ENCODE measurements around the gene TNFRSF6B. TPM values are rescaled to one million over a fixed set of nuclear protein-coding genes. Genes with fewer than 3 reads are reported as not detected.
A peak's percentile ranks its signal among the peaks of the same experiment; 100 is the strongest.

TNFRSF6B gene
- total and polyA plus RNA-seq, 10 donors, result 8.9 to 104 (median 31.0) TPM

DNA sequence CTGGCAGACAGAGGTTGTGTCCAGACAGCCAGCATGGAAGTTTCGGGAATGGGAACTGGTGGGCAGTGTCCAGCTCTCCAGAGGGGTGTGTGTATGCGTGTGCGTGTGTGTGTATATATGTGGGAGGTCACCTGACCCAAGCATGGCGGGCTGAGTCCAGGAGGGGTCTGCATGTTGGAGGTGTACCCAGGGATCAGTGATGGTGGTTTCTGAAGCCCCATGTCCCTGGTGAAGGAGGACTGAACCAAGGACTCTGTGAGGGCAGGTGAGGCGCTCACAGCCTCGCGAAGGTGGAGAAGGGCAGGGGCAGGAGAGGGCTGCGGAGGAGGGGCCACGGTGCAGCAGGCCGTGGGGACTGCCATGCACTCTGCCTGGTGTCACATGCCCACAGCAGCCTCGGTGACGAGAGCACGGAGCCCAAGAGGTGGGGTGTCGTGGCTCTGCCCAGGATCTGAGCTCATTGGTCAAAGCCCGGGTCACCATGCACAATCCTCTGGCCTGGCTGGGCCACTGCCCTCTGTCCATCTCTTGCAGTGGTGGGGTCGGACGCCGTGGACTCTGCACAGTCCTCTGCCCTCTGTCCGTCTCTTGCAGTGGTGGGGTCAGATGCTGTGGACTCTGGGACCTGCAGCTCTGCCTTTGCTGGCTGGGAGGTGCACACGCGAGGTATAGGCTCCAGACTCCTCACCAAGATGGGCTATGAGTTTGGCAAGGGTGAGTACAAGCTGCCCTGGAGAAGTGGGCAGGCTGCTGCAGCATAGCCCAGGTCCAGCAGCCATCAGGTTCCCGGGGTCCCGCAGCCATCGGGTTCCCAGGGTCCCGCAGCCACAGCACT, 37.9 kb downstream of the TNFRSF6B start:
- peaks cover 35 to 76% (median 65%) of the 10 kb centered on the region in 6 donors for H3K4me1 ChIP-seq
- no peak for DNase-seq
- no peak overlapping the region for H3K4me3 ChIP-seq
- H3K36me3 ChIP-seq, result peaks cover 0 to 59% (median 32%) of the 10 kb centered on the region in 6 donors
- no peak overlapping the region for H3K27ac ChIP-seq
- WGBS, 5 donors, result 90 to 93% (median 92%) methylated on average over 13 to 25 of the region's 25 CpGs
- intact Hi-C loops (cut with DNase I; ENCODE audit: low total_unique reads), result no loop called here
- TF ChIP-seq POLR2AphosphoS5 (IDR thresholded peaks at IDR 0.05) (peak in 1 of 3 donors; percentile 52), POLR2A (IDR thresholded peaks at IDR 0.05) (no peak)
- TF ChIP-seq, protein P1, sequence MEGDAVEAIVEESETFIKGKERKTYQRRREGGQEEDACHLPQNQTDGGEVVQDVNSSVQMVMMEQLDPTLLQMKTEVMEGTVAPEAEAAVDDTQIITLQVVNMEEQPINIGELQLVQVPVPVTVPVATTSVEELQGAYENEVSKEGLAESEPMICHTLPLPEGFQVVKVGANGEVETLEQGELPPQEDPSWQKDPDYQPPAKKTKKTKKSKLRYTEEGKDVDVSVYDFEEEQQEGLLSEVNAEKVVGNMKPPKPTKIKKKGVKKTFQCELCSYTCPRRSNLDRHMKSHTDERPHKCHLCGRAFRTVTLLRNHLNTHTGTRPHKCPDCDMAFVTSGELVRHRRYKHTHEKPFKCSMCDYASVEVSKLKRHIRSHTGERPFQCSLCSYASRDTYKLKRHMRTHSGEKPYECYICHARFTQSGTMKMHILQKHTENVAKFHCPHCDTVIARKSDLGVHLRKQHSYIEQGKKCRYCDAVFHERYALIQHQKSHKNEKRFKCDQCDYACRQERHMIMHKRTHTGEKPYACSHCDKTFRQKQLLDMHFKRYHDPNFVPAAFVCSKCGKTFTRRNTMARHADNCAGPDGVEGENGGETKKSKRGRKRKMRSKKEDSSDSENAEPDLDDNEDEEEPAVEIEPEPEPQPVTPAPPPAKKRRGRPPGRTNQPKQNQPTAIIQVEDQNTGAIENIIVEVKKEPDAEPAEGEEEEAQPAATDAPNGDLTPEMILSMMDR (IDR thresholded peaks at IDR 0.05 in 8 of 11, conservative IDR thresholded peaks at IDR 0.05 in 3 of 11), result no peak
- H3K9me3 ChIP-seq, result no peaks in the 10 kb centered on the region
- peaks cover 0 to 19% (median 0%) of the 10 kb centered on the region in 7 donors for H3K27me3 ChIP-seq (replicated peaks in 1 of 7)

DNA sequence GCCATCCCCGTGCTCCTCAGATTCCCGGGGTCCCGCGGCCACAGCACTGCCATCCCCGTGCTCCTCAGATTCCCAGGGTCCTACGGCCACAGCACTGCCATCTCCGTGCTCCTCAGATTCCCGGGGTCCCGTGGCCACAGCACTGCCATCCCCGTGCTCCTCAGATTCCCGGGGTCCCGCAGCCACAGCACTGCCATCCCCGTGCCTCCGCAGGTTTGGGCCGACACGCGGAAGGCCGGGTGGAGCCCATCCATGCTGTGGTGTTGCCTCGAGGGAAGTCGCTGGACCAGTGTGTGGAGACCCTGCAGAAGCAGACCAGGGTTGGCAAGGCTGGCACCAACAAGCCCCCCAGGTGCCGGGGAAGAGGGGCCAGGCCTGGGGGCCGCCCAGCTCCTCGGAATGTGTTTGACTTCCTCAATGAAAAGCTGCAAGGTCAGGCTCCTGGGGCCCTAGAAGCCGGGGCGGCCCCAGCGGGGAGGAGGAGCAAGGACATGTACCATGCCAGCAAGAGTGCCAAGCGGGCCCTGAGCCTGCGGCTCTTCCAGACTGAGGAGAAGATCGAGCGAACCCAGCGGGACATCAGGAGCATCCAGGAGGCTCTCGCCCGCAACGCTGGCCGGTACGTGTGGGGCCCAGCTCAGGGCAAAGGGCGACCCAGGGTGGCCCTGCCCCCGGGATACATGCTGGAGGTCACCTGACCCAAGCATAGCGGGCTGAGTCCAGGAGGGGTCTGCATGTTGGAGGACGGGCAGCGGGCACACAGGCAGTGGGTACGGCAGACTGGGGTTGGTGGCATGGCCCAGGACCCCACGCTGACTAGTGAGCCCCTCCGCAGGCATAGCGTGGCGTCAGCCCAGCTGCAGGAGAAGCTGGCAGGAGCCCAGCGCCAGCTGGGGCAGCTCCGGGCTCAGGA, 38.8 kb downstream of the TNFRSF6B start:
- TF ChIP-seq POLR2AphosphoS5 (IDR thresholded peaks at IDR 0.05), result peak in 1 of 3 donors; percentile 66
- TF ChIP-seq, protein P1 (IDR thresholded peaks at IDR 0.05 in 8 of 11, conservative IDR thresholded peaks at IDR 0.05 in 3 of 11), result no peak
- TF ChIP-seq POLR2A (IDR thresholded peaks at IDR 0.05), result no peak
- Histone ChIP-seq H3K36me3 (peaks cover 0 to 51% (median 32%) of the 10 kb centered on the region in 6 donors), H3K27ac (peak overlapping the region in 4 of 8 donors; percentile 84 to 87 (median 86)), H3K4me1 (peaks cover 33 to 68% (median 58%) of the 10 kb centered on the region in 6 donors), H3K4me3 (no peak overlapping the region), H3K9me3 (no peaks in the 10 kb centered on the region), H3K27me3 (replicated peaks in 1 of 7) (peaks cover 0 to 19% (median 0%) of the 10 kb centered on the region in 7 donors)
- 83 to 91% (median 88%) methylated on average over 36 to 48 of the region's 48 CpGs for WGBS, 5 donors
- peak; percentile 78 for DNase-seq
- intact Hi-C loops (cut with DNase I; ENCODE audit: low total_unique reads), result no loop called here

DNA sequence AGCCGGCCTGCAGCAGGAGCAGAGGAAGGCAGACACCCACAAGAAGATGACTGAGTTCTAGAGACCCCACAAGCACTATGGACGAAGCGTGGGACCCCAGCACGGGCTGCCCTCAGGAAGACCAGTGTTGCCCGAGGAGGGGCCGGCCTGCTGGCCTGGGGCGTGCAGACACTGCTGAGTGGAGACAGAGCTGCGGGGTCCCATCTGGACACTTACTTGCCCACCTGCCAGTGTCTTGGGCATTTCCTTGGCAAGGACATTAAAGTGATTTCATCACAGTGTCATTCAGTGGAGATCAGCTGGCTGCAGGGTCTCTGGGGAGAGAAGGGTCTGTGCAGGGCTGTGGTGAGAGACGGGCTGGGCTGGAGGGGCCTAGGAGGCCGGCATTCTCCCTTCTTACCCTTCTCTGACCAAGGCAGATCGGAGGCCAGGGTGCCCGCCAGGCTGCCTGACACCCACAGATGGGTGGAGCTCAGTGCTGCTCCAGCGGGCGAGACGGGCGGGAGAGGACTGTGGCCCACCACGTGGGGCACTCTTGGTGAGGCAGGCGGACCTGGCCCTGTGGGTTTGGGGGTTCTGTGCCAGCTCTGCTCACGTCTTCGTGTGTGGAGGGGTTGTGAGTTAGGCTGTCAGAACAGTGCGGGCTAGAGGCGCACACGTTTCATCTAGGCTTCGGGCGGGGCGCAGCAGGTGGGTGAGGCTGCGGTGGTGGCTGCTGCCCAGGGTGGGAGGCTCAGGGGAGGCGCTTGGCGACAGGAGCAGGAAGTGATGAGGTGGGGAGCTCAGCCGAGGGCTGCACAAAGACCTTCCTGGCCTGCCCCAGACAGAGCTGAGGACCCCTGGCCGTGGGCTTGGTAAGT, 39.6 kb downstream of the TNFRSF6B start, which contains the start of gene LIME1:
Gene LIME1 (plus strand): TSS at position 806 of the 860 bp plus-strand sequence. CDS start 886 bp downstream, outside the sequence.
- intact Hi-C loops (cut with DNase I; ENCODE audit: low total_unique reads), result no loop called here
- peaks cover 37 to 68% (median 58%) of the 10 kb centered on the region in 6 donors for H3K4me1 ChIP-seq
- peaks cover 0 to 19% (median 0%) of the 10 kb centered on the region in 7 donors for H3K27me3 ChIP-seq (replicated peaks in 1 of 7)
- H3K36me3 ChIP-seq, result peaks cover 0 to 42% (median 32%) of the 10 kb centered on the region in 6 donors
- peak within 1 kb of the TSS; percentile 37 to 90 (median 54) for H3K4me3 ChIP-seq
- peak; percentile 92 for DNase-seq
- H3K27ac ChIP-seq, result peak within 1 kb of the TSS in 7 of 8 donors; percentile 44 to 87 (median 84)
- peak; percentile 70 to 81 (median 77) for TF ChIP-seq POLR2AphosphoS5 (IDR thresholded peaks at IDR 0.05)
- TF ChIP-seq, protein P1 (IDR thresholded peaks at IDR 0.05 in 8 of 11, conservative IDR thresholded peaks at IDR 0.05 in 3 of 11), result no peak
- TF ChIP-seq POLR2A (IDR thresholded peaks at IDR 0.05), result no peak
- 35 to 56% (median 50%) methylated on average over 17 to 31 of the region's 31 CpGs for WGBS, 5 donors
- no peaks in the 10 kb centered on the region for H3K9me3 ChIP-seq
